HepG2 (cell line): ENCODE data around the gene AKAP6. TPM values are rescaled to one million over a fixed set of nuclear protein-coding genes. Genes with fewer than 3 reads are reported as not detected.

Source experiments
- ATAC-seq: fragments of 200-7000 bp; cut with Tn5 transposase; 3 replicates; pipeline ENCODE4 v1.9.1; 2020; ENCODE audit warnings: mild to moderate bottlenecking, moderate library complexity
- BruUV-seq: library from RNA; stranded (reverse); fragments of 400-500 nt; replicated peaks from 2 replicates; lab custom pipeline; 2021; lab: Mats Ljungman, UMichigan
- CTCF ChIA-PET: fragments of 300-600 bp; formaldehyde crosslinking; extraction: SDS; loops from one replicate; lab custom pipeline; 2021; ENCODE audit warnings: low total read pairs, inconsistent platforms, low intra/inter-chr PET ratio; lab: Yijun Ruan, JAX
- POLR2A ChIA-PET: fragments of 350-600 bp; sonication (Branson Sonifier 250); formaldehyde crosslinking; loops from one replicate; lab custom pipeline; 2020; ENCODE audit warnings: antibody characterized with exemption, inconsistent platforms; lab: Yijun Ruan, JAX
- DNase-seq: peaks from one replicate; pipeline ENCODE4 v3.0.0-alpha.2; 2015; ENCODE audit warnings: low spot score
- FAIRE-seq: peaks from 3 replicates; lab custom pipeline; 2011; peaks lifted over from hg19 to GRCh38; lab: Jason Lieb, UNC
- H2AFZ ChIP-seq: one replicate; pipeline ENCODE4 v1.6.1; 2011; ENCODE audit warnings: low read length, inconsistent platforms
- H3K27ac ChIP-seq: fragments of 300-600 bp; 3 replicates; pipeline ENCODE4 v1.8.0; 2011; ENCODE audit warnings: mixed run types, mild to moderate bottlenecking, mixed read lengths, low read length, inconsistent platforms; ENCODE audit not compliant: insufficient read depth; ENCODE audit errors: extremely low read length
- H3K27me3 ChIP-seq, 2 experiments: fragments of 200-600 bp in 1 of 2; 2 replicates in 1 of 2; 3 replicates in 1 of 2; pipeline versions ENCODE4 v1.6.0 to v1.8.0; 2011; ENCODE audit warnings: low read length in 2 of 2, mild to moderate bottlenecking in 2 of 2, moderate library complexity in 2 of 2, inconsistent platforms in 1 of 2; ENCODE audit not compliant: insufficient read depth in 2 of 2, control insufficient read depth in 1 of 2
- H3K36me3 ChIP-seq, 2 experiments: fragments of 200-600 bp in 1 of 2; replicated peaks in 1 of 2; 2 replicates in 1 of 2; 3 replicates in 1 of 2; pipeline versions ENCODE4 v1.5.1 to v1.8.0; 2011; ENCODE audit warnings: low read length in 2 of 2, inconsistent platforms in 1 of 2; ENCODE audit not compliant: insufficient read depth in 2 of 2, control insufficient read depth in 1 of 2
- H3K4me1 ChIP-seq: 2 replicates; pipeline ENCODE4 v1.5.1; 2012; ENCODE audit warnings: low read length, inconsistent platforms; ENCODE audit not compliant: insufficient read depth
- H3K4me2 ChIP-seq: 2 replicates; pipeline ENCODE4 v1.6.0; 2011; ENCODE audit warnings: low read depth, low read length, inconsistent platforms
- H3K4me3 ChIP-seq, 3 experiments: fragments of 200-600 bp in 1 of 3; sonication (generic), shearing (Covaris generic) in 1 of 3; replicated peaks in 1 of 3; 2 replicates each; pipeline ENCODE4 v1.5.1; 2011 to 2016; ENCODE audit warnings: low read length in 3 of 3, inconsistent platforms in 2 of 3, low read depth in 2 of 3, mild to moderate bottlenecking in 2 of 3, control low read depth in 1 of 3, mixed read lengths in 1 of 3; ENCODE audit not compliant: insufficient read depth in 1 of 3
- H3K79me2 ChIP-seq: one replicate; pipeline ENCODE4 v1.6.1; 2011; ENCODE audit warnings: low read length, inconsistent platforms; ENCODE audit not compliant: insufficient read depth
- H3K9ac ChIP-seq: 2 replicates; pipeline ENCODE4 v1.6.0; 2011; ENCODE audit warnings: mild to moderate bottlenecking, low read depth, low read length, inconsistent platforms; ENCODE audit not compliant: insufficient read depth
- H3K9me3 ChIP-seq: 2 replicates; pipeline ENCODE4 v1.5.1; 2012; ENCODE audit warnings: mild to moderate bottlenecking, low read length
- H4K20me1 ChIP-seq: 2 replicates; pipeline ENCODE4 v1.6.0; 2011; ENCODE audit warnings: inconsistent platforms, mild to moderate bottlenecking, low read length, moderate library complexity; ENCODE audit not compliant: insufficient read depth
- ARNT2 ChIP-seq: sonication (generic); formaldehyde crosslinking; IDR thresholded peaks from 2 replicates; pipeline ENCODE4 v1.8.0; 2022; ENCODE audit warnings: mild to moderate bottlenecking, low read depth, missing genetic modification reagents, moderate library complexity
- FOXP1 ChIP-seq, 2 experiments: fragments of 450-650 bp in 1 of 2; IDR thresholded peaks; 2 replicates each; pipeline ENCODE4 v1.6.1; 2017 to 2018; ENCODE audit warnings: antibody characterized with exemption in 1 of 2
- RARG ChIP-seq: sonication (generic); formaldehyde crosslinking; IDR thresholded peaks from 2 replicates; pipeline ENCODE4 v1.4.0; 2020; ENCODE audit warnings: low read depth, mild to moderate bottlenecking, missing genetic modification reagents
- ZBTB42 ChIP-seq: sonication (generic); formaldehyde crosslinking; IDR thresholded peaks from 2 replicates; pipeline ENCODE4 v1.5.0; 2020; ENCODE audit warnings: mild to moderate bottlenecking, missing genetic modification reagents
- ZNF253 ChIP-seq: sonication (generic); formaldehyde crosslinking; IDR thresholded peaks from 2 replicates; pipeline ENCODE4 v1.8.0; 2022; ENCODE audit warnings: mild to moderate bottlenecking, missing genetic modification reagents, borderline replicate concordance
- ZNF431 ChIP-seq: sonication (generic); formaldehyde crosslinking; IDR thresholded peaks from 2 replicates; pipeline ENCODE4 v1.9.0; 2022; ENCODE audit warnings: missing genetic modification reagents, low read depth, mild to moderate bottlenecking, borderline replicate concordance
- ZNF790 ChIP-seq: sonication (generic); formaldehyde crosslinking; IDR thresholded peaks from 2 replicates; pipeline ENCODE4 v1.8.0; 2022; ENCODE audit warnings: missing genetic modification reagents, mild to moderate bottlenecking, borderline replicate concordance
- in situ Hi-C: cut with HindIII; loops from 2 replicates; pipeline ENCODE4 v1.10.0; 2017; ENCODE audit warnings: low pct_unique_long_range_greater_than_20kb; ENCODE audit not compliant: extremely low pct_ligation_motif_present
- intact Hi-C: fragments of 100-400 bp; cut with micrococcal nuclease; formaldehyde crosslinking; loops from one replicate; pipeline ENCODE4 v1.10.0; 2022; ENCODE audit not compliant: unreplicated experiment
- polyA plus RNA-seq, 8 experiments: library from polyadenylated mRNA; depleted of rRNA in 3 of 8; stranded (reverse) in 7 of 8; unstranded in 1 of 8; fragments of >200 nt; fragmentation: Illumina TruSeq in 4 of 8; extraction: Trizol in 4 of 8; gene quantifications; 2 replicates each; pipeline versions ENCODE4 v1.2.1 to v1.2.3, GENCODE V29; 2011 to 2016; ENCODE audit warnings: low read depth in 4 of 8, missing spikeins in 1 of 8, mixed read lengths in 1 of 8; ENCODE audit not compliant: insufficient read depth in 1 of 8
- total RNA-seq, 5 experiments: library from RNA; depleted of rRNA; stranded (reverse); fragments of >200 nt; fragmentation: Illumina TruSeq; extraction: Trizol; gene quantifications; 2 replicates each; pipeline ENCODE4 v1.2.3, GENCODE V29; 2016; ENCODE audit warnings: low read depth in 1 of 5
- TF ChIP-seq, protein P1 (sequence below): sonication (generic); formaldehyde crosslinking; IDR thresholded peaks from 2 replicates; pipeline ENCODE4 v1.8.1; 2023; ENCODE audit warnings: mild to moderate bottlenecking, missing genetic modification reagents
- TF ChIP-seq, protein P2 (sequence below): sonication (generic); formaldehyde crosslinking; IDR thresholded peaks from 2 replicates; pipeline ENCODE4 v1.5.0; 2020; ENCODE audit warnings: mild to moderate bottlenecking, missing genetic modification reagents, borderline replicate concordance

AKAP6 gene
- total and polyA plus RNA-seq, 2 of the 13 experiments (the other 11 are each of a cell fraction or from before 2014, with no cell fraction given) = 1.4 TPM

DNA sequence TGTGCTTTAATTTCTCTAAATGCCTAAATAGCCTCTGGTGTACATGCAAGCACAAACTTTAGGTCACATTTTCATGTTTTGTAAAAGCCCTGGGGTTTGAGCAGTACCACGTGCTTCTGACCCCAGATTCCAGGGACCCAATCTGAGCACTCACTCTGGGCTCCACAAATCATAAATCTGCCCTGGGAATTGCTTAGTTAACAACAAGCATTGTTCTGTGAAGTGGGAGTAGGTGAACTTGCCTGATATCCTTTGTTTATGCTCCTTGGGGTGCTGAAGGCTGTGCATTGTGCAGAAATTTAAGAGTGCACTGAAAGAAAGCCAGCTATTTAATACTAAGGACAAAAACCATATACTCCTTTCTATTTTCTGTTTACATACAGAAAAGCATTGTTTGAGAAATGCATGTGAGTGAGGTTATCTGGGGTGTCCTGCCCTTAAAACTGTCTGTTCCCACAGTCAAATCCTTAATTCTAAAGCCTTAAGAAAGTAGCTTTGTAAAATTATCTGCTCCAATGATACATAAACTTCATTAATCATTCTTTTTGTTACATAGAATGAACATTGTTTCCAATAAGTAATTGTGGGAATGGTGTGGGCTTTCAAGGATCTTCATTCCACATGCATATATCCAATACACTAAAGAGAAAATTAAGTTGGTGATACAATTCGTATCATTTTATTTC, 351.0 kb downstream of the AKAP6 start (continued):
- TF ChIP-seq, protein P1, sequence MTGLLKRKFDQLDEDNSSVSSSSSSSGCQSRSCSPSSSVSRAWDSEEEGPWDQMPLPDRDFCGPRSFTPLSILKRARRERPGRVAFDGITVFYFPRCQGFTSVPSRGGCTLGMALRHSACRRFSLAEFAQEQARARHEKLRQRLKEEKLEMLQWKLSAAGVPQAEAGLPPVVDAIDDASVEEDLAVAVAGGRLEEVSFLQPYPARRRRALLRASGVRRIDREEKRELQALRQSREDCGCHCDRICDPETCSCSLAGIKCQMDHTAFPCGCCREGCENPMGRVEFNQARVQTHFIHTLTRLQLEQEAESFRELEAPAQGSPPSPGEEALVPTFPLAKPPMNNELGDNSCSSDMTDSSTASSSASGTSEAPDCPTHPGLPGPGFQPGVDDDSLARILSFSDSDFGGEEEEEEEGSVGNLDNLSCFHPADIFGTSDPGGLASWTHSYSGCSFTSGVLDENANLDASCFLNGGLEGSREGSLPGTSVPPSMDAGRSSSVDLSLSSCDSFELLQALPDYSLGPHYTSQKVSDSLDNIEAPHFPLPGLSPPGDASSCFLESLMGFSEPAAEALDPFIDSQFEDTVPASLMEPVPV = no peak
- TF ChIP-seq ZNF790 (CRISPR knock-in tag) (no peak), ZNF431 (CRISPR knock-in tag) (no peak), ARNT2 (CRISPR knock-in tag) (no peak), FOXP1 (IDR thresholded peaks at IDR 0.05) (no peak), FOXP1 (CRISPR knock-in tag; IDR thresholded peaks at IDR 0.05) (no peak), RARG (CRISPR knock-in tag) (no peak), ZBTB42 (no peak)

DNA sequence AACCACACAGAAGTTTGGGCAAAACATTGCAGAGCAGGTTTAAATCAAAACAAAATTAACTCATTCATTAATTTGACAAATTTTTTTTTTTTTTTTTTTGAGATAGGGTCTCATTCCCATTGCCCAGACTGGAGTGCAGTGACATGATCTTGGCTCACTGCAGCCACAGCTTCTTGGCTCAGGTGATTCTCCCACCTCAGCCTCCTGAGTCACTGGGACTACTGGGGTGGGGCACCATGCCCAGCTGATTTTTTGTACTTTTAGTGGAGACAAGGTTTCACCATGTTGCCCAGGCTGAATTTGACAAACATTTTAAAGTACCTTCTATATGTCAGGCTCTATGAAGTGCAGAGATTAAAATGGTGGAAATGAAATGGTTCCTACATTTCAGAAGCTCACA, 352.5 kb downstream of the AKAP6 start:
- H3K4me2 ChIP-seq = no peak overlapping the region
- FAIRE-seq (no peak), ATAC-seq (no peak), DNase-seq (no peak)
- POLR2A ChIA-PET = no interaction called here
- no peaks in the 10 kb centered on the region for H4K20me1 ChIP-seq
- no peaks in the 10 kb centered on the region for H3K36me3 ChIP-seq
- in situ Hi-C loops (no loop called here), intact Hi-C loops (no loop called here)
- H3K9ac ChIP-seq = no peak overlapping the region
- no TSS peak for BruUV-seq
- no peaks in the 10 kb centered on the region for H3K9me3 ChIP-seq
- CTCF ChIA-PET = no interaction called here
- H3K4me1 ChIP-seq = no peaks in the 10 kb centered on the region
- no peak overlapping the region for H3K27ac ChIP-seq
- TF ChIP-seq ZNF253 (CRISPR knock-in tag) = no peak
- TF ChIP-seq, protein P2, sequence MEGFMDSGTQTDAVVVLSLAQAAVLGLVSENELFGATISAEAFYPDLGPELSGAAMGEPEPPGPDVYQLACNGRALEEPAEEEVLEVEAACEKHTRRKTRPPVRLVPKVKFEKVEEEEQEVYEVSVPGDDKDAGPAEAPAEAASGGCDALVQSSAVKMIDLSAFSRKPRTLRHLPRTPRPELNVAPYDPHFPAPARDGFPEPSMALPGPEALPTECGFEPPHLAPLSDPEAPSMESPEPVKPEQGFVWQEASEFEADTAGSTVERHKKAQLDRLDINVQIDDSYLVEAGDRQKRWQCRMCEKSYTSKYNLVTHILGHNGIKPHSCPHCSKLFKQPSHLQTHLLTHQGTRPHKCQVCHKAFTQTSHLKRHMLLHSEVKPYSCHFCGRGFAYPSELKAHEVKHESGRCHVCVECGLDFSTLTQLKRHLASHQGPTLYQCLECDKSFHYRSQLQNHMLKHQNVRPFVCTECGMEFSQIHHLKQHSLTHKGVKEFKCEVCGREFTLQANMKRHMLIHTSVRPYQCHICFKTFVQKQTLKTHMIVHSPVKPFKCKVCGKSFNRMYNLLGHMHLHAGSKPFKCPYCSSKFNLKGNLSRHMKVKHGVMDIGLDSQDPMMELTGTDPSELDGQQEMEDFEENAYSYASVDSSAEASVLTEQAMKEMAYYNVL (CRISPR knock-in tag) = no peak
- H3K27me3 ChIP-seq = no peaks in the 10 kb centered on the region; a peak in 1 of 5 replicates
- no peak overlapping the region for H3K4me3 ChIP-seq
- H3K79me2 ChIP-seq = no peaks in the 10 kb centered on the region
- no peak overlapping the region for H2AFZ ChIP-seq
